NCI-H748 treated with DMSO at 0.1 percent for 48 hours (cell line): ENCODE results near the gene HNRNPR.
"Not testable (repeated sequence)": the region's sequence is repeated elsewhere in the genome, so short reads cannot be mapped to it uniquely, and the experiment has no call there.

Experiments used
- DNase-seq: peaks from one replicate; lab custom pipeline; 2025; lab: John Stamatoyannopoulos, UW

Gene HNRNPR

GRCh38 chr1:23325393-23325792 lies 18.7 kb downstream of the HNRNPR start:
- DNase-seq: no peak

GRCh38 chr1:23322770-23323169 lies 21.3 kb downstream of the HNRNPR start:
- DNase-seq: no peak

- DNase-seq: not testable (repeated sequence)
Measured at GRCh38 chr1:23310280-23310679, 33.8 kb downstream of the HNRNPR start.

GRCh38 chr1:23304140-23304620 lies 39.9 kb downstream of the HNRNPR start:
- no peak for DNase-seq

GRCh38 chr1:23303524-23303923 lies 40.6 kb downstream of the HNRNPR start:
- DNase-seq: no peak

- no peak for DNase-seq
Measured at GRCh38 chr1:23296931-23297330, 47.2 kb downstream of the HNRNPR start.

- no peak for DNase-seq
Measured at GRCh38 chr1:23291706-23292105, 52.4 kb downstream of the HNRNPR start.

- DNase-seq: no peak
Measured at GRCh38 chr1:23290836-23291565, 53.1 kb downstream of the HNRNPR start.

- DNase-seq: no peak
Measured at GRCh38 chr1:23288671-23289070, 55.4 kb downstream of the HNRNPR start.

GRCh38 chr1:23288201-23288600 lies 55.9 kb downstream of the HNRNPR start:
- no peak for DNase-seq

- no peak for DNase-seq
Measured at GRCh38 chr1:23286401-23286800, 57.7 kb downstream of the HNRNPR start.

GRCh38 chr1:23283667-23284602 lies 60.1 kb downstream of the HNRNPR start:
- no peak for DNase-seq

GRCh38 chr1:23282957-23283356 lies 61.1 kb downstream of the HNRNPR start:
- DNase-seq: no peak

- DNase-seq: no peak
Measured at GRCh38 chr1:23278717-23279116, 65.4 kb downstream of the HNRNPR start.

- DNase-seq: no peak
Measured at GRCh38 chr1:23276531-23276930, 67.6 kb downstream of the HNRNPR start.

GRCh38 chr1:23274134-23274505 lies 70.0 kb downstream of the HNRNPR start:
- DNase-seq: no peak

GRCh38 chr1:23273450-23274133 lies 70.5 kb downstream of the HNRNPR start:
- DNase-seq: no peak

- DNase-seq: no peak
Measured at GRCh38 chr1:23263380-23263887, 80.7 kb downstream of the HNRNPR start.

GRCh38 chr1:23258082-23258481 lies 86.0 kb downstream of the HNRNPR start:
- DNase-seq: not testable (repeated sequence)

- not testable (repeated sequence) for DNase-seq
Measured at GRCh38 chr1:23257371-23257770, 86.7 kb downstream of the HNRNPR start.
